ENCODE results near the gene STK25.

The STK25 gene

GRCh38 chr2:241508240-241509154 lies at the start of gene STK25:
STK25 (minus strand) TSS chr2:241508584; CDS start chr2:241508035, 549 bp downstream.
- peak; percentile 98 for DNase-seq

GRCh38 chr2:241556746-241557145 lies 48.4 kb upstream of the STK25 start:
- DNase-seq = no peak

- DNase-seq = no peak
These were observed 47.3 kb upstream of the STK25 start for GRCh38 chr2:241555711-241556110.

- DNase-seq = no peak
These were observed 46.4 kb upstream of the STK25 start for GRCh38 chr2:241554610-241555322.

GRCh38 chr2:241553981-241554380 lies 45.6 kb upstream of the STK25 start:
- no peak for DNase-seq

GRCh38 chr2:241553512-241553830 lies 45.1 kb upstream of the STK25 start:
- DNase-seq = no peak

GRCh38 chr2:241551998-241552737 lies 43.8 kb upstream of the STK25 start:
- DNase-seq = no peak

GRCh38 chr2:241551599-241551997 lies 43.2 kb upstream of the STK25 start:
- no peak for DNase-seq

- no peak for DNase-seq
These were observed 42.5 kb upstream of the STK25 start for GRCh38 chr2:241550616-241551580.

GRCh38 chr2:241548451-241548835 lies 40.1 kb upstream of the STK25 start:
- no peak for DNase-seq

GRCh38 chr2:241547781-241548450 lies 39.5 kb upstream of the STK25 start:
- no peak for DNase-seq

- DNase-seq = no peak
These were observed 38.6 kb upstream of the STK25 start for GRCh38 chr2:241546771-241547498.

GRCh38 chr2:241545523-241546473 lies 37.4 kb upstream of the STK25 start:
- DNase-seq = no peak

GRCh38 chr2:241545106-241545505 lies 36.7 kb upstream of the STK25 start:
- no peak for DNase-seq

GRCh38 chr2:241542278-241542605 lies 33.9 kb upstream of the STK25 start:
- DNase-seq = no peak

- no peak for DNase-seq
These were observed 33.3 kb upstream of the STK25 start for GRCh38 chr2:241541564-241542277.

GRCh38 chr2:241540771-241541561 lies 32.6 kb upstream of the STK25 start:
- peak; percentile 86 for DNase-seq

- no peak for DNase-seq
These were observed 32.0 kb upstream of the STK25 start for GRCh38 chr2:241540401-241540770.
